K562 (cell line): ENCODE results near the gene MRFAP1. TPM values are rescaled to one million over a fixed set of nuclear protein-coding genes. Genes with fewer than 3 reads are reported as not detected.
A peak's percentile ranks its signal among the peaks of the same experiment; 100 is the strongest.

Experiments used
- E2F4 ChIP-seq: sonication (generic); formaldehyde crosslinking; IDR thresholded peaks from 2 replicates; pipeline ENCODE4 v1.8.0; 2022; ENCODE audit warnings: mild to moderate bottlenecking, low read depth, missing genetic modification reagents
- EGR1 ChIP-seq: fragments of 450-650 bp; conservative IDR thresholded peaks from 2 replicates; pipeline ENCODE4 v1.6.1; 2017; ENCODE audit warnings: mild to moderate bottlenecking
- MXI1 ChIP-seq: IDR thresholded peaks from 2 replicates; pipeline ENCODE4 v1.6.1; 2011; ENCODE audit warnings: low read depth, mild to moderate bottlenecking, improper control_type of control experiment, low read length
- NR3C1 ChIP-seq: sonication (generic); formaldehyde crosslinking; IDR thresholded peaks from 2 replicates; pipeline ENCODE4 v1.8.1; 2022; ENCODE audit warnings: missing genetic modification reagents
- PURB ChIP-seq: sonication (generic); formaldehyde crosslinking; IDR thresholded peaks from 2 replicates; pipeline ENCODE4 v1.9.0; 2021; ENCODE audit warnings: low read depth, mild to moderate bottlenecking, missing genetic modification reagents
- TBP ChIP-seq: optimal IDR thresholded peaks from 2 replicates; pipeline ENCODE3; 2011; ENCODE audit warnings: low read depth, low read length, improper control_type of control experiment
- ZNF217 ChIP-seq: sonication (generic); formaldehyde crosslinking; IDR thresholded peaks from 2 replicates; pipeline ENCODE4 v1.8.0; 2022; ENCODE audit warnings: mild to moderate bottlenecking, missing genetic modification reagents
- ZSCAN29 ChIP-seq: fragments of 450-650 bp; IDR thresholded peaks from 2 replicates; pipeline ENCODE4 v1.6.1; 2017
- polyA plus RNA-seq, 8 experiments: library from polyadenylated mRNA; depleted of rRNA in 4 of 8; stranded (reverse) in 5 of 8; unstranded in 3 of 8; fragments of >200 nt; fragmentation: Nextera tagmentation in 2 of 8; fragmentation: Illumina TruSeq in 1 of 8; extraction: Ambion mirVana in 2 of 8; extraction: Trizol in 1 of 8; gene quantifications; 2 replicates each; pipeline versions ENCODE4 v1.2.1 to v1.2.3, GENCODE V29; 2011 to 2014; ENCODE audit warnings: inconsistent platforms in 1 of 8, missing spikeins in 1 of 8
- total RNA-seq, 7 experiments: library from RNA; depleted of rRNA in 6 of 7; stranded (reverse); fragments of >200 nt in 6 of 7; fragmentation: Illumina TruSeq in 2 of 7; extraction: Trizol in 2 of 7; gene quantifications; 2 replicates each; pipeline versions ENCODE4 v1.2.1 to v1.2.3, GENCODE V29; 2011 to 2021; ENCODE audit warnings: low replicate concordance in 1 of 7
- TF ChIP-seq, protein P1 (sequence below), 2 experiments: fragments of 450-650 bp in 1 of 2; IDR thresholded peaks; 2 replicates each; pipeline ENCODE4 v1.6.1; 2011 to 2017; ENCODE audit warnings: low read depth in 2 of 2, antibody characterized with exemption in 1 of 2, borderline replicate concordance in 1 of 2, low read length in 1 of 2, mild to moderate bottlenecking in 1 of 2, mixed read lengths in 1 of 2; ENCODE audit not compliant: control insufficient read depth in 1 of 2
- TF ChIP-seq, protein P2 (sequence below): IDR thresholded peaks from 2 replicates; pipeline ENCODE4 v1.6.1; 2012; ENCODE audit warnings: low read depth, low read length, improper control_type of control experiment, borderline replicate concordance
- TF ChIP-seq, protein P3 (sequence below): fragments of 450-650 bp; IDR thresholded peaks from 2 replicates; pipeline ENCODE4 v1.6.1; 2017; ENCODE audit warnings: antibody characterized with exemption, mild to moderate bottlenecking
- TF ChIP-seq, protein P4 (sequence below): fragments of 450-650 bp; formaldehyde crosslinking; IDR thresholded peaks from 2 replicates; pipeline ENCODE4 v1.4.0; 2022; ENCODE audit warnings: mild to moderate bottlenecking, moderate library complexity

MRFAP1 gene
- total and polyA plus RNA-seq, 9 of the 15 experiments (the other 6 are each of a cell fraction or from before 2014, with no cell fraction given), result 46.0 to 270 (median 151) TPM

GRCh38 chr4:6660430-6660829, 19.9 kb downstream of the MRFAP1 start (continued):
- TF ChIP-seq, protein P1, sequence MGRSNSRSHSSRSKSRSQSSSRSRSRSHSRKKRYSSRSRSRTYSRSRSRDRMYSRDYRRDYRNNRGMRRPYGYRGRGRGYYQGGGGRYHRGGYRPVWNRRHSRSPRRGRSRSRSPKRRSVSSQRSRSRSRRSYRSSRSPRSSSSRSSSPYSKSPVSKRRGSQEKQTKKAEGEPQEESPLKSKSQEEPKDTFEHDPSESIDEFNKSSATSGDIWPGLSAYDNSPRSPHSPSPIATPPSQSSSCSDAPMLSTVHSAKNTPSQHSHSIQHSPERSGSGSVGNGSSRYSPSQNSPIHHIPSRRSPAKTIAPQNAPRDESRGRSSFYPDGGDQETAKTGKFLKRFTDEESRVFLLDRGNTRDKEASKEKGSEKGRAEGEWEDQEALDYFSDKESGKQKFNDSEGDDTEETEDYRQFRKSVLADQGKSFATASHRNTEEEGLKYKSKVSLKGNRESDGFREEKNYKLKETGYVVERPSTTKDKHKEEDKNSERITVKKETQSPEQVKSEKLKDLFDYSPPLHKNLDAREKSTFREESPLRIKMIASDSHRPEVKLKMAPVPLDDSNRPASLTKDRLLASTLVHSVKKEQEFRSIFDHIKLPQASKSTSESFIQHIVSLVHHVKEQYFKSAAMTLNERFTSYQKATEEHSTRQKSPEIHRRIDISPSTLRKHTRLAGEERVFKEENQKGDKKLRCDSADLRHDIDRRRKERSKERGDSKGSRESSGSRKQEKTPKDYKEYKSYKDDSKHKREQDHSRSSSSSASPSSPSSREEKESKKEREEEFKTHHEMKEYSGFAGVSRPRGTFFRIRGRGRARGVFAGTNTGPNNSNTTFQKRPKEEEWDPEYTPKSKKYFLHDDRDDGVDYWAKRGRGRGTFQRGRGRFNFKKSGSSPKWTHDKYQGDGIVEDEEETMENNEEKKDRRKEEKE (IDR thresholded peaks at IDR 0.05; ENCODE audit: borderline replicate concordance in 1 of 2, control insufficient read depth in 1 of 2, low read depth in 2 of 2, low read length in 1 of 2), result no peak
- TF ChIP-seq, protein P2, sequence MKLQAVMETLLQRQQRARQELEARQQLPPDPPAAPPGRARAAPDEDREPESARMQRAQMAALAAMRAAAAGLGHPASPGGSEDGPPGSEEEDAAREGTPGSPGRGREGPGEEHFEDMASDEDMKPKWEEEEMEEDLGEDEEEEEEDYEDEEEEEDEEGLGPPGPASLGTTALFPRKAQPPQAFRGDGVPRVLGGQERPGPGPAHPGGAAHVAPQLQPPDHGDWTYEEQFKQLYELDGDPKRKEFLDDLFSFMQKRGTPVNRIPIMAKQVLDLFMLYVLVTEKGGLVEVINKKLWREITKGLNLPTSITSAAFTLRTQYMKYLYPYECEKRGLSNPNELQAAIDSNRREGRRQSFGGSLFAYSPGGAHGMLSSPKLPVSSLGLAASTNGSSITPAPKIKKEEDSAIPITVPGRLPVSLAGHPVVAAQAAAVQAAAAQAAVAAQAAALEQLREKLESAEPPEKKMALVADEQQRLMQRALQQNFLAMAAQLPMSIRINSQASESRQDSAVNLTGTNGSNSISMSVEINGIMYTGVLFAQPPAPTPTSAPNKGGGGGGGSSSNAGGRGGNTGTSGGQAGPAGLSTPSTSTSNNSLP, result no peak
- no peak for TF ChIP-seq ZSCAN29
- TF ChIP-seq TBP, result no peak
- TF ChIP-seq MXI1, result no peak
- TF ChIP-seq NR3C1 (CRISPR knock-in tag), result no peak
- TF ChIP-seq E2F4, result no peak
- peak; percentile 95 for TF ChIP-seq EGR1
- TF ChIP-seq, protein P3, sequence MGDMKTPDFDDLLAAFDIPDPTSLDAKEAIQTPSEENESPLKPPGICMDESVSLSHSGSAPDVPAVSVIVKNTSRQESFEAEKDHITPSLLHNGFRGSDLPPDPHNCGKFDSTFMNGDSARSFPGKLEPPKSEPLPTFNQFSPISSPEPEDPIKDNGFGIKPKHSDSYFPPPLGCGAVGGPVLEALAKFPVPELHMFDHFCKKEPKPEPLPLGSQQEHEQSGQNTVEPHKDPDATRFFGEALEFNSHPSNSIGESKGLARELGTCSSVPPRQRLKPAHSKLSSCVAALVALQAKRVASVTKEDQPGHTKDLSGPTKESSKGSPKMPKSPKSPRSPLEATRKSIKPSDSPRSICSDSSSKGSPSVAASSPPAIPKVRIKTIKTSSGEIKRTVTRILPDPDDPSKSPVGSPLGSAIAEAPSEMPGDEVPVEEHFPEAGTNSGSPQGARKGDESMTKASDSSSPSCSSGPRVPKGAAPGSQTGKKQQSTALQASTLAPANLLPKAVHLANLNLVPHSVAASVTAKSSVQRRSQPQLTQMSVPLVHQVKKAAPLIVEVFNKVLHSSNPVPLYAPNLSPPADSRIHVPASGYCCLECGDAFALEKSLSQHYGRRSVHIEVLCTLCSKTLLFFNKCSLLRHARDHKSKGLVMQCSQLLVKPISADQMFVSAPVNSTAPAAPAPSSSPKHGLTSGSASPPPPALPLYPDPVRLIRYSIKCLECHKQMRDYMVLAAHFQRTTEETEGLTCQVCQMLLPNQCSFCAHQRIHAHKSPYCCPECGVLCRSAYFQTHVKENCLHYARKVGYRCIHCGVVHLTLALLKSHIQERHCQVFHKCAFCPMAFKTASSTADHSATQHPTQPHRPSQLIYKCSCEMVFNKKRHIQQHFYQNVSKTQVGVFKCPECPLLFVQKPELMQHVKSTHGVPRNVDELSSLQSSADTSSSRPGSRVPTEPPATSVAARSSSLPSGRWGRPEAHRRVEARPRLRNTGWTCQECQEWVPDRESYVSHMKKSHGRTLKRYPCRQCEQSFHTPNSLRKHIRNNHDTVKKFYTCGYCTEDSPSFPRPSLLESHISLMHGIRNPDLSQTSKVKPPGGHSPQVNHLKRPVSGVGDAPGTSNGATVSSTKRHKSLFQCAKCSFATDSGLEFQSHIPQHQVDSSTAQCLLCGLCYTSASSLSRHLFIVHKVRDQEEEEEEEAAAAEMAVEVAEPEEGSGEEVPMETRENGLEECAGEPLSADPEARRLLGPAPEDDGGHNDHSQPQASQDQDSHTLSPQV, result no peak
- TF ChIP-seq ZNF217 (CRISPR knock-in tag), result no peak
- no peak for TF ChIP-seq PURB (CRISPR knock-in tag)
- TF ChIP-seq, protein P4, sequence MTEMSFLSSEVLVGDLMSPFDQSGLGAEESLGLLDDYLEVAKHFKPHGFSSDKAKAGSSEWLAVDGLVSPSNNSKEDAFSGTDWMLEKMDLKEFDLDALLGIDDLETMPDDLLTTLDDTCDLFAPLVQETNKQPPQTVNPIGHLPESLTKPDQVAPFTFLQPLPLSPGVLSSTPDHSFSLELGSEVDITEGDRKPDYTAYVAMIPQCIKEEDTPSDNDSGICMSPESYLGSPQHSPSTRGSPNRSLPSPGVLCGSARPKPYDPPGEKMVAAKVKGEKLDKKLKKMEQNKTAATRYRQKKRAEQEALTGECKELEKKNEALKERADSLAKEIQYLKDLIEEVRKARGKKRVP (CRISPR knock-in tag), result no peak
